HG02981 (cell line): ENCODE results near the gene SRGAP2C.
"Not testable (repeated sequence)": the region's sequence is repeated elsewhere in the genome, so short reads cannot be mapped to it uniquely, and the experiment has no call there.

ENCODE experiments used
- ATAC-seq: cut with Tn5 transposase; IDR thresholded peaks from one replicate; pipeline ENCODE4 v1.9.1; 2021; ENCODE audit warnings: mild to moderate bottlenecking, moderate library complexity; ENCODE audit not compliant: unreplicated experiment

The SRGAP2C gene

GRCh38 chr1:121403254-121403653 is 218.5 kb downstream of the SRGAP2C start:
- not testable (repeated sequence) for ATAC-seq

- ATAC-seq: no peak
These were observed 223.6 kb downstream of the SRGAP2C start for GRCh38 chr1:121408354-121408753.

GRCh38 chr1:121413821-121414220 is 229.0 kb downstream of the SRGAP2C start:
- no peak for ATAC-seq

DNA sequence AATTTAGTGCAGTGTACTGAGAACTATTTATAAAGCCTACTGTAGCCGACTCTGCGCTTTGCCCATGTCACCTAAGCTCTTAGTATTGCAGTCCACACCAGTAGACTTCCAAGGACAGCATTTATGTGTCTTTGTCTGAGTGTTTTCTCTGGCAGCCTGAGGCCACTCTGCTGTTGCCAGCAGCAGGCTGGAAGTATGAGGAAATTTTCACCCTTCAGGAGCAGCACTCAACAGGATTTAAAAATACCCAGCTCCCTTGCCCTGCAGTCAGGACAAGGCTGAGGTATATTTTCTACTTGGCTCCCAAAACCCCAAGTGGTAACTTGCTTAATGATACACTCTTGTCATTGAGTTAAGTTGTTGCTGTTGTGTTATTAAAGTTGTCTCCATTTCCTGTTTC is 230.1 kb downstream of the SRGAP2C start:
- no peak for ATAC-seq

DNA sequence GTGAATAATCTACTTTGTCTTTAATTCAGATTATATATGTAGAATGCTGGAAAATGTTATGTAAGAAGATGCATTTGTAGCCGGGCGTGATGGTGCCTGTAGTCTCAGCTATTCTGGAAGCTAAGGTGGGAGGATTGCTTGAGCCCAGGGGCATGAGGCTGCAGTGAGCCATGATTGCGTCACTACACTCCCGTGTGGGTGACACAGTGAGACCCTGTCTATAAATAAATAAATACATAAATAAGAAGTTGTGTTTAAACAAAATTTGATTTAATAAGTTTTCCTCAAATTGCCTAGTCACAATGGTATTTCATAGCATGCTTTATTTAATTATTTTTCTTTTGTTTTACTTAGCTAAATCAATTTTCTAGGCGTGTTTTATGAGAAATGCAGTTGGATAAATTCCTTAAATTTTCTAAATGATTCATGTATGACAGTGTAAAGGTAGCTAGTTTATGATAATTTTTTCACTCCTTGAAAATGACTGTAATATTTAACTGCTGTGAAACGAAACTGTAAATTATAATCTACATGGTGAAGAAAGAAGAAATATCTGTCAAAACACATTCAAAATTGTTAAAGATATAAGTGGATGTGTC is 232.6 kb downstream of the SRGAP2C start:
- ATAC-seq: no peak

GRCh38 chr1:121418369-121419049 is 233.7 kb downstream of the SRGAP2C start:
- ATAC-seq: no peak

DNA sequence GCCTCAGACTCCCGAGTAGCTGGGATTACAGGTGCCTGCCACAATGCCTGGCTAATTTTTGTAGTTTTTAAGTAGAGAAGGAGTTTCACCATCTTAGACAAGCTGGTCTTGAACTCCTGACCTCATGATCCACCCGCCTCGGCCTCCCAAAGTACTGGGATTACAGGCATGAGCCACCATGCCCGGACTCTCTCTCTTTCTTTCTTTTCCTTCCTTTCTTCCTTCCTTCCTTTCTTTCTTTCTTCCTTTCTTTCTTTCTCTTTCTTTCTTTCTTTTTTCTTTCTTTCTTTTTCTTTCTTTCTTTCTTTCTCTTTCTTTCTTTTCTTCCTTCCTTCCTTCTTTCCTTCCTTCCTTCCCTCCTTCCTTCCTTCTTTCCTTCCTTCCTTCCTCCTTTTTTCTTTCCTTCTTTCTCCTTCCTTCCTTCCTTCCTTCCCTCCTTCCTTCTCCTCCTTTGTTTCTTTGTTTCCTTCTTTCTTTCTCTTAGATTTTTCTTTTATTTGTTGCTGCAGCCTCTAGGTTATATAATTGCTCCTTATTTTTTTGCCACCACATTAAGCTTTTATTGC is 234.4 kb downstream of the SRGAP2C start:
- ATAC-seq: not testable (repeated sequence)

- ATAC-seq: not testable (repeated sequence)
These were observed 236.7 kb downstream of the SRGAP2C start for GRCh38 chr1:121421490-121421889.

DNA sequence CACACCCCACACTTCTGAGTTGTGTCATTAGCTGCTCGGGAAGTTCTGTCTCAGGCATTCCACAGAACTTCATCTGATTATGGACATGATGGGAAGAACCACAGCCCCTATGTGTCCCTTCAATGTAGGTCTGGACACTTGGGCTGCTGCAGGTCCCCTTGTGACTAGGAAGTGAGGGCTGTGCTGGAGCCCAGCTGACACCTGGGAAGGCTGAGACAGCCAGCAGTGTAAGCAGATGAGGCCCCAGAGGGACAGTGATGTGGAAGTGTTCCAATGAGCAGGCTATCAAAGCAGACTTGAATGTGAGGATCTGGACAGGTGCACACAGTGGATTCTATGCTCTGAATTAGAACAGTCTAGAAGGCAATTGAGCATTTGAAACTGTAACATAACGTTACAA is 239.2 kb downstream of the SRGAP2C start:
- ATAC-seq: not testable (repeated sequence)

DNA sequence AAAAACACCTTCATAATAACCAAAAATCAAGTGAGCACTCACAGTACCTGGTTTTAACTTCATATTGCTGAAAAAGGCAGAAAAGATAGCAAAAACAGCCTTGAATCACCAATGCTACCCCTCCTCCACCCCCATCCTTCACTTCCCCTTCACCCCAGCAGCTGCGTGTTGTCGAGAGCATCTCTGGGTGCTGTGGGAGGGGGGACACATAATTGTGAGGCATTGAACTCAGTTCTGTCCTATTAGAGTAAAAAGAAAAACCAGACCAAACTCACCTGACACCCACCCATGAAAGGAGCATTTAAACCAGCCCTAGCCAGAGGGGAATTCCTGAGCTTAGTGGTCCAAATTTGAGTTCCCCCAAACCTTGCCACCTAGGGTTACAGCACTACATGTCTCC is 248.7 kb downstream of the SRGAP2C start:
- ATAC-seq: not testable (repeated sequence)

DNA sequence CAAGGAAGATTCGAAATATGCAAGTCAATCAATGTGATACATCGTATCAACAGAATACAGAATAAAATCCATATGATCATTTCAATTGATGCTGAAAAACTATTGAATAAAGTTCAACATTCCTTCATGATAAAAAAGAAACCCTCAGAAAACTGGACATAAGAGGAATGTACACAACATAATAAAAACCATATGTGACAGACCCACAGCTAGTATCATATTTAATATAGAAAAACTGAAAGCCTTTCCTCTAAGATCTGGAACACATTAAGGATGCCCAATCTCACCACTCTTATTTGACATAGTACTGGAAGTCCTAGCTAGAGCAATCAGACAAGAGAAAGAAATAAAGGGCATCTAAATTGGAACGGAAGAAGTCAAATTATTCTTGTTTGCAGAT is 254.1 kb downstream of the SRGAP2C start:
- ATAC-seq: not testable (repeated sequence)

GRCh38 chr1:121440993-121441392 is 256.2 kb downstream of the SRGAP2C start:
- ATAC-seq: no peak
